GM19467 (cell line): ENCODE results near the gene SLC6A2.
"Not testable (repeated sequence)": the region's sequence is repeated elsewhere in the genome, so short reads cannot be mapped to it uniquely, and the experiment has no call there.

ENCODE experiments used
- ATAC-seq: cut with Tn5 transposase; IDR thresholded peaks from one replicate; pipeline ENCODE4 v1.9.1; 2021; ENCODE audit warnings: mild to moderate bottlenecking, moderate library complexity; ENCODE audit not compliant: unreplicated experiment

The SLC6A2 gene

GRCh38 chr16:55709801-55710200 lies 54.0 kb downstream of the SLC6A2 start:
- ATAC-seq, result no peak

DNA sequence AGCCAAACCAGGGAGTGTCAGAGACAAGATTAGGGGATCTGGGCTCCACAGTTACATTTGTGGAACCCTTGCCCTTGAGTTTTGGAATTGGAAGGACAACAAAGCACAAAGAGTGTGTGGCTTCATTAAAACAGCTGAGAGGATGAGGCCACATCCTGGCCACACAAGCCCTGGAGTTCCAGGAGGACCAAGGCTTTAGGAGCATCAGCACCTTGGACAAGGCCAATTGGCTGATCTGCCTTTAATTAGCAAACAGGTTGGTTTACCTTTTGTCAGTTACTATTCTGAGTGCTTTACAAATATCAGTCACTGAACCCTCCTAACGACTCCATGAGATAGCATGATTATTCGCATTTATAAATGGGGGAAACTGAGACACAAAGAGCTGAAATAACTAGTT lies 54.7 kb downstream of the SLC6A2 start:
- ATAC-seq, result no peak

DNA sequence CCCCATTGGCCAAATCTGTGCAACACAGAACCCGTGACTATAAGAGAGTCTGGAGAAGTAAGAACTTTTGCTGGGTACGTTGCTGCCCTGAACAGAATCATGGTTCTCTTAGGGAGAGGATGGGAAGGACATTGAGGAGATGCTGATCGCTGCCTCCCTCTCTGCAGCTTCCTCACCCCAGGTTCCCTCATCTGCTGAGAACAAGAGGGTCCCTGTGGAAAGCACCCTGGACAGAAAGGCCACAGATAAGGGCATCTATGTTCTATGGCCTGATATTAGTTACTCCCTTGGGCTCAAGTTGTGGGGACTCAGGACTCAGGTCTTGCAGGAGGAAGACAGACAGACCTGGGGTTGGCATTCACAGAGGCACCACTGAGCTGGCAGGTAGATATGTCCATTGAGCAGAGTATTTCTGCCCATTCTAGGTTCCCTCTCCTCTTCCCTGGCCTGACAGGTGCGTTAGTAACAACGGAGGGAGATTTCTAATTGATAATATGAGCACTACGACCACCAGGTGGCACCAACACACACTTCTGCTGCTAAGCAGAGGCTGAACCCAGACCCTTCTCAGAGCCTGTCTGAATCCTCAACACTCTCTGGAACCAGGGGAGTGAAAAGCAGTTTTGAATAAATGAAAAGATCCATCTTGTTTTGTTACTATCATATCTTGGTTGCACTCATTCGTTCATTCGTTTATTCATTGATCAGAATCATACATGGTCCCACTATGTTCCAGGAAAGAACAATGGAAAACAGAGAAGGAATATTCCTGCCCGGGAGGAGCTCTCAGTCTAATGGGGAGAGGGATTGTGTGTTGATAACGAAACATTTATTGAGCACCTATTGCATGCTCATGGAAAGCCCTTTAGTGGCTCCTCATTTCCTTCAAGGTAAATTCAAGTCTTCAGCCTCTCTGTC lies 56.4 kb downstream of the SLC6A2 start:
- no peak for ATAC-seq

DNA sequence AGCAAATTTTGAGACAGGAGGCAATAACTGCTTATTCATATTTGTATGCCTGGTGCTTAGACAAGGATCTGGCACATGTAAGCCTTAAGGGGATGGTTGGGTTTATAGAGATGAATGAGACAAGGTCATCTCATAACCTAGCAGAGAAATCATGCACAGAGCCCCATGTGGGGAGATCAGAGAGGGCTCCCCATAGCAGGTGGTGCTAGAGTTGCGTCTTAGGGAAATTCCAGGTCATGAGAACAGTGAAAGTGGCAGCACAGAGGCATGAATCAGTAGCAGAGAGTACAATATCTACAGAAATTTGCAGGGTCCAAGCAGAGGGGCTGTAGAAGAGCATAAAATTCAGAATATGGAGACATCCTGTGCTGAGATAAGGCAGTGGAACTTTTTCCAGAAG lies 57.3 kb downstream of the SLC6A2 start:
- no peak for ATAC-seq

DNA sequence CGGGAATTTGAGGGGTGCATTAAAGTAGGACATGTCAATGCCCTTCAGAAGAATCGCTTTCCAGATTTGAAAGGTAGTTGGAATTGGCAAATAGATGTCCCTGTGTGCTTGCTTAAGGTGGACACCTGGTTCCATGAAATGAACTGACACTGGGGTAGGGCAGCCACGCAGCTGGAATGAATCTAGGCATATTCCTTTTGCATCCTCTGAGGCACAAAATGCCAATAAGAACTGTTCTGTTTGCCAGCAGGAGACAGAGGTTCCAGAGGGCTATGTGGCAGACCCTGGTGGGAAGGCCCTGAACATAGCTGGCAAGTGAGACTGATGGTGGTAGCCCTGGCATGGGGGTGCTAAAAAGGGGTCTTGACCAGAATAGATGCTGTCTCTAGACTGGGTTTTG lies 61.5 kb downstream of the SLC6A2 start:
- no peak for ATAC-seq

DNA sequence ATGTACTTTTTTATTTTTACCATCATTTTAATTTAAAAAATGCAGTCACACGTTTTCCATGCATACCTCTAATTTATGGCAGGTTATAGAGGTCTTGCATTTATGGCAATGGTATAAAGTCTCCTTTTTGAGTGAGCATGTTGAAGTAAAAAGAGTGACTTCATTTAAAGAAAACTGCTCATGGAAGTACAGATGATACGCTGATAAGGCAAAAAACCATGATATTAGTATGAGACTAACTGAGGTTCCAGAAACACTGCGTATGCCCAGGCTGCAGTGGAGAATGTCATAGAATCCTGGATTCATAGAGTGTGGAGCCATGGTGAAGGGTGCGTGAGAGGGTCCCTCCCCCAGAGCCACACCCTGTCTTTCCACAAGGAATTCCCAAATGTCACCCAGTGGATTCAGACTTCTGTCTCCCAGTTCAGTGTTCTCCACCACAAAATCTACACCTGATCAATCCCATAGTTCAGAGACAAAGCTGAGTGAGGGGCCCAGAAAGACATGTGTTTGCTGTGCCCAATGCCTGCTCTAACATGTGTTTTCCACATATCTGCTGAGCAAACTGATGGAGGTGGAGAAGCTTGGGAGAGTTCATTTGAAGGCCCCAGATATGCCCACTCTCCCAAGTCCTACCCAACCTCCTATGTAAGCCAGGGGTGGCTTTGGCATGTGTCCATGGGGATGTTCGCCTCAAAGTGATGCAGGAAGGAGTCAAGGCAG lies 69.4 kb downstream of the SLC6A2 start:
- no peak for ATAC-seq

DNA sequence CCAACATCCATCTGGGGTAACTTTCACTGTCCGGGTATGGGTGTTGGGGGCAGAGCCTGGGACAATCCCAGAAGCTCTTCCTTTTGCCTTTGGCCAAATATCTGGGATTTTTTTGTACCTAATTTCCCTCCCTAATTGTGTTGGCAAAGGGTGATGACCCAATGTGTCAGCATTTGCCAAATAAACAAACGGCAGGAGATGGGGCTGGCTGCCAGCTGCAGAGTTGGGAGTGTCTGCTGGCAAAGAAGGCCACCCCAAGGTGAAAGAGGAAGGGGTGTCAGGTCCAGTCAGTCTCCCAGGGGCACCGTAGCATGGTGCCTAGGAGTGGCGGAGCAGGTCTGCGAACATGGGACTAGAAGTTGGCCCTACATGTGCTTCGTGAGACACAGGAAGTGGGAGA lies 73.0 kb downstream of the SLC6A2 start:
- no peak for ATAC-seq

GRCh38 chr16:55730115-55730514 lies 74.3 kb downstream of the SLC6A2 start:
- ATAC-seq, result no peak

DNA sequence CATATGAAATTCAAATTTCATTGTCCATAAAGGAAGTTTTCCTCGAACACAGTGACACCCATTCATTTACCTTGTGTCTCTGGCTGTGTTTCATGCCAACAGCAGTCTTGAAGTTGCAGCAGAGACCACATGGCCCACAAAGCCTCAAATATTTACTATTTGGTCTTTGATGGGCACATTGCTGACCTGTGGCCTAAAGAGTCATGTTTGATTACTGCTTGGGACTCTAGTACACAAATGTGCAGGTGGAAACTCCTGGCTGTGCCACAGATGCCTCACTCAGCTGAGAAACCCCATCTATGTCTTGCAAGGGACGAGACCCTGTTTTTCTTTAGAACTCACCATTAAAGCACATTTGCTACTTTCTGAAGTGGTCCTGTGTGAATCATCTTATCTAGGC lies 76.7 kb downstream of the SLC6A2 start:
- no peak for ATAC-seq

- ATAC-seq, result no peak
These were observed 78.9 kb downstream of the SLC6A2 start for GRCh38 chr16:55734665-55735064.

GRCh38 chr16:55735120-55735781 lies 79.5 kb downstream of the SLC6A2 start:
- ATAC-seq, result no peak

DNA sequence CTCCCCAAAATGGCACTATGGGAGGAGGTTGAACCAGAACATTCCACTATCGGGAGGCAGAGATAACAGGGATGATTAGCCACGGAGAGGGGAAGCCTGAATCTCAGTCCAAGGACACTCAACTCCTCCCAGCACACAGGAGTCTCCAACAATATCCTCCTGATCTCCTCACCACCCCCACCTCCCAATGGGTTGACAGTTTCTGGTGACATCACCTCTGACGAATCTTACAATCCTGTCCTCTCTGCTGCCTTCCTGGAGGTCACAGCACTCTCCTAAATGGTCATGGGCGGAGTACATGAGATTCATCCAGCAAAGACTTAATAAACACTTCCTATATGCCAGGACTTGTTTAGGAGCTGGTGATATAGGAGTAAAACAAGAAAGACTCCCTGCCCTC lies 80.9 kb downstream of the SLC6A2 start:
- no peak for ATAC-seq

DNA sequence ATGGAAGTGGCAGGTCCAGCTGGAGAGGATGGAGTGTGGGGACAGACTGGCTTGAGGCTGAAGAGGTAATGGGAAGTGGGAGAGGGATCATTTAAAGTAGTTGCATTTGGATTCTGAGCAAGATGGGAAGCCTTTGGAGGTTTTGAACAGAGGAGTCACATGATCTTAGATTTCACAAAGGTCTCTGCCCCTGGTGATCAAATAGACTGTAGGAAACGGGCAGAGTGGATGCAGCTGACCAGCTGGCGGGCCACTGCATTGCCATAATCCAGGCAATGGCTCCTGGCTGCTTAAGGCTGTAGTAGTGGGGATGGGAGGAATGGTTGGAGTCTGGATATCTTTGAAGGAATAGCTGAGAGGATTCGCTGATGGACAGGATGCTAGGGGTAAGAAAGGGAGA lies 81.5 kb downstream of the SLC6A2 start:
- no peak for ATAC-seq

DNA sequence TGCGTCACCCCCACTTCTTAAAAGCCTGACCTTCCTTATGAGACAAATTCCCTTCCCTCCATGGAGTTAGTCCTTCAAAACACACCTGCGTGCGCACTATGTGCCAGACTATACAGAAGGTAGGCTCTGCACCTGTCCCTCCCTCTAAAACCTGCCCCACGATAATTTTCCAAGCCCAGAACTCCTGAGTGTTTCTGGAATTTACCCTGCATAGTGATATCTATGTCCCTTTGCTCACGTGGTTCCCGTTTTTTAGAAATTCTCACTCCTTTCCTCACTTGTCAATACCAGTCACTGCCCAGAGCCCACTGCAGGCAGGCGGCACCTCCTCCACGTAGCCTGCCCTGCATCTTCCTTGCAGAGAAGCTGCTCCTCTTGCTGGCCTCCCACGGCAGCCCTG lies 82.2 kb downstream of the SLC6A2 start:
- no peak for ATAC-seq

GRCh38 chr16:55746081-55746480 lies 90.3 kb downstream of the SLC6A2 start:
- no peak for ATAC-seq

GRCh38 chr16:55747785-55748184 lies 92.0 kb downstream of the SLC6A2 start:
- no peak for ATAC-seq

DNA sequence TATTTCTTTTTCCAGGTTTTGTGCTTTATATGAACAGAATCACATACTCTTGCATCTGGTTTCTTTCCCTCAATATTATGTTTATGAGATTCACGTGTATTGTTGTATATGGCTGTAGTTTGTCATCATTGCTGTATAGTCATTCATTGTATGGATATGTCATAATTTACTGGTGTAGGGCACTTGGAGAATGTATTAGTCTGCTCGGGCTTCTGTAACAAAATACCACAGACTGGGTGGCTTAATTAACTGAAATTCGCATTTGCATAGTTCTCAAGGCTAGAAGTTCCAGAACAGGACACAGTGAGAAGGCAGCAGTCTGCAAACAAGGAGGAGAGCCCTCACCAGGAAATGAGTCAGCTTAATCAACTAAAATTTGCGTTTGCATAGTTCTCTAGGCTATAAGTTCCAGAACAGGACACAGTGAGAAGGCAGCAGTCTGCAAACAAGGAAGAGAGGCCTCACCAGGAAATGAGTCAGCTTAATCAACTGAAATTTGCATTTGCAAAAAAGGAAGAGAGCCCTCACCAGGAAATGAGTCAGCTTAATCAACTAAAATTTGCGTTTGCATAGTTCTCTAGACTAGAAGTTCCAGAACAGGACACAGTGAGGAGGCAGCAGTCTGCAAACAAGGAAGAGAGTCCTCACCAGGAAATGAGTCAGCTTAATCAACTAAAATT lies 96.8 kb downstream of the SLC6A2 start:
- ATAC-seq, result not testable (repeated sequence)

GRCh38 chr16:55753145-55753631 lies 97.4 kb downstream of the SLC6A2 start:
- ATAC-seq, result not testable (repeated sequence)
